Mammary microvascular endothelial cell (primary cell): ENCODE data around the gene PCED1A. TPM values are rescaled to one million over a fixed set of nuclear protein-coding genes. Genes with fewer than 3 reads are reported as not detected.

Experiments
- total RNA-seq: library from RNA; depleted of rRNA; stranded (reverse); fragments of >200 nt; gene quantifications from 2 replicates; pipeline ENCODE4 v1.2.3, GENCODE V29; 2015

PCED1A gene
- 11.4 and 12.9 TPM in 2 replicates for total RNA-seq

GRCh38 chr20:2840138-2840966 is at the start of gene PCED1A, which contains the start of gene VPS16:
Gene PCED1A, minus strand, starts transcription at chr20:2840655. Its CDS starts 743 bp downstream, at chr20:2839912.
Gene VPS16, plus strand, starts transcription at chr20:2840745. Its CDS starts 30 bp downstream, at chr20:2840775.

DNA sequence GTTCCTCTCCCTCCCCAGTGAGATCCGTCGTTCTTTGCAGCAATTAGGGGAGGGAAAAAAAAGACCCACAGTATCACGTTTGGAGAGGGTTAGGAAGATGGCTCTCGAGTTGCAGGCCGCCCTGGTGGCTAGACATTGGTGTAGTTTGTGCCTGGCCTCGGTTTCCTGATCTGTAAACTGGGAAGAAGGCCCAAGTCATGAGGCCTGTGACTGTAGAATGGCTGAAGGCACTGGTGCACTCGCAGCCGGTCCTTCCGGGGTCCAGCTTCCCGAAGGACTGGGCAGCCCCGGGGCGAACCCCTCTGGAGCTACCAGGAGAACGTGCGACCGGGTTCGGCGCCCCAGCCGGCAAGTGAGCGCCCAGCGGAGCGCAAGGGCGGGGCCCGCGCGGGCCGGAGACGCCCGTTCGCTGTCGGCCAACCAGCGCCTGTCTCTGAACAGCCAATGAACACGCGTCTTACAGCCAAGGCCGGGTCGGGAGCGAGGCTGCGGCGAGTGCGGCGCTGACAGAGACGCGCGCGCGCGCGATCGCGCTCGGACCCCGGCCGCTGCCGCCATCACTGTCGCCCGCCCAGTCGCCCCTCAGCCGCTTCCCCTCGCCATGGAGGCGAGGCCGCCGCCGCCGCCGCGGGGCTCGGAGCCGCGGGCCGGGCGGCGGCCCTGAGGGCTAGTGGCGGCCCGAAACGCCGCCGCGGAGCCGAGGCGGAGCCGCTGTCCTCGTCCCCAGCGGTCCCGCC is 32.7 kb upstream of the PCED1A start, which contains the start of gene PTPRA:
PTPRA (plus strand) TSS at position 472 of the 737 bp plus-strand sequence. CDS start 90,797 bp downstream, outside the sequence.

DNA sequence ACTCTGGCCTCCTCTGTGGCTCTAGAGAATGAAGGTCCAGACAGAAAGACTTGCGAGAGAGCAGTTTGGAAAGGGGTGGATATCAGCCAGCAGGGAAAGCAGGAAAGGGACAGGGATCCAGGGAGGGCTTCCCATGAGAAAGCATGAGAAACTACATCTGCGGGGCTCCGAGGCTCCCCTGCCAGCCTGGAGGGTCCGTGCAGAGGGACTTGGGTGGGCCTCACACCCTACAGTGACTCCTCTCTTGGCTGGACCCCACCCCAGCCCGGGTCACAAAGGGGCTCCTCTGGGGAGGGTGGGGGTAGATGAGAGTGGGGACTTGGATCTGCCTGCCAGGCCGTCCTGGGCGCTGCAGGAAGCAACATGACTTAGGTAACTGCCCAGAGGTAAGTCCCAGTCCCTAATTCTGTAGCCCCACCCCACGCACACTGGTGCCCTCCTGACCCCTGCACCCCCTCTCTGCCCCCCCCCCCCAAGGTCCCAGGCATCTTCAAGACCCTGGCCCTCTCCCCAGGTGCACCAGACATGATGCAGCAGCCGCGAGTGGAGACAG is 24.3 kb downstream of the PCED1A start, which contains the start of gene TMEM239:
TMEM239 (plus strand) TSS at position 335 of the 553 bp plus-strand sequence; CDS start at position 526, 191 bp downstream.

DNA sequence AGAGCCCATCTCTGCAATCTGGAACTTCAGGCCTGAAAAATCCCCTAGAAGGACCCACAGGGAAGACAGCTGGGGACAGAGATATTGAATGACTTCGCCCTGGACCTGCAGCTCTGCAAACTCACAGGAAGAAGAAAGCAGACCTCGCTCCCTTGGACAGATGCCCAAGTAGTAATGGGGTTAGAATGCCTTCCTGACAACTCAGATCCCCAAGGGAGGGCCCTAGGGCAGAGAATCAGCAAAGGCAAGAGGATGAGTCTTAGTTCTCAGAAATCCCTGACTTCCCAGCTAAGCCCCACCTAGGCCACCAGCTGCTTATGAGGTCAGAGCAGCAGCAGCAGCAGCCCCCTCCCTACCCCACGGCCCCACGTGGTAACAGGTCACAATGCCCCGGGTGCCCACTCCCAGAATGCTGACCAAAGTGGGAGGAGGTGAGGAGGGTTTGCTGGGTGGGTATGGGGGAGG is 25.8 kb downstream of the PCED1A start, which contains the start of gene C20orf141:
C20orf141 (plus strand) TSS at position 401 of the 465 bp plus-strand sequence. CDS start 198 bp downstream, outside the sequence.

GRCh38 chr20:2800521-2801285 is 39.8 kb downstream of the PCED1A start, which contains the start of gene CPXM1:
Gene CPXM1, minus strand, starts transcription at chr20:2800627. Its CDS starts 55 bp downstream, at chr20:2800572.

Other genes with a start within 250 kb of the PCED1A start
- gene NOP56, start 188.0 kb downstream of the PCED1A start, total RNA-seq = 125 and 140 TPM in 2 replicates
- gene IDH3B, start 176.4 kb downstream of the PCED1A start, total RNA-seq = 109 and 114 TPM in 2 replicates
- 0.20 TPM in 1 of 2 replicates, not detected in the other for gene EBF4, start 147.9 kb downstream of the PCED1A start, total RNA-seq
- 0.20 TPM in 1 of 2 replicates, not detected in the other for gene CPXM1, start 40.0 kb downstream of the PCED1A start, total RNA-seq
- not detected in 2 replicates for gene C20orf141, start 25.7 kb downstream of the PCED1A start, total RNA-seq
- gene TMEM239, start 24.3 kb downstream of the PCED1A start, total RNA-seq = not detected in 2 replicates
- gene VPS16, start 90 bp upstream of the PCED1A start, total RNA-seq = 28.9 and 33.0 TPM in 2 replicates
- 38.1 and 44.7 TPM in 2 replicates for gene PTPRA, start 32.8 kb upstream of the PCED1A start, total RNA-seq
- not detected in 2 replicates for gene GNRH2, start 203.0 kb upstream of the PCED1A start, total RNA-seq
- gene MRPS26, start 205.4 kb upstream of the PCED1A start, total RNA-seq = 59.2 and 66.6 TPM in 2 replicates
- not detected in 2 replicates for gene OXT, start 231.0 kb upstream of the PCED1A start, total RNA-seq
- not detected in 2 replicates for gene AVP, start 244.1 kb upstream of the PCED1A start, total RNA-seq